Glutamatergic neuron (in vitro differentiated cells): ENCODE data around the gene ANGPTL2. TPM values are rescaled to one million over a fixed set of nuclear protein-coding genes. Genes with fewer than 3 reads are reported as not detected.
"Not testable (repeated sequence)": the region's sequence is repeated elsewhere in the genome, so short reads cannot be mapped to it uniquely, and the experiment has no call there.

Source experiments
- DNase-seq: peaks from one replicate; pipeline ENCODE4 v3.0.0; 2022
- H3K27ac Mint-ChIP-seq: one replicate; pipeline ENCODE4 v1.8.0; 2020; ENCODE audit warnings: mild to moderate bottlenecking, mixed read lengths, inconsistent platforms; ENCODE audit not compliant: unreplicated experiment
- H3K27me3 Mint-ChIP-seq: one replicate; pipeline ENCODE4 v1.8.0; 2020; ENCODE audit warnings: mild to moderate bottlenecking, moderate library complexity, mixed read lengths, inconsistent platforms; ENCODE audit not compliant: unreplicated experiment
- H3K36me3 Mint-ChIP-seq: one replicate; pipeline ENCODE4 v1.8.0; 2020; ENCODE audit warnings: mild to moderate bottlenecking, mixed read lengths, inconsistent platforms; ENCODE audit not compliant: unreplicated experiment
- H3K4me1 Mint-ChIP-seq: one replicate; pipeline ENCODE4 v1.8.0; 2020; ENCODE audit warnings: mild to moderate bottlenecking, low read depth, mixed read lengths, inconsistent platforms; ENCODE audit not compliant: unreplicated experiment
- H3K4me3 Mint-ChIP-seq: one replicate; pipeline ENCODE4 v1.8.0; 2020; ENCODE audit warnings: mild to moderate bottlenecking, mixed read lengths, inconsistent platforms; ENCODE audit not compliant: unreplicated experiment
- H3K9me3 Mint-ChIP-seq: one replicate; pipeline ENCODE4 v1.8.0; 2020; ENCODE audit warnings: mild to moderate bottlenecking, moderate library complexity, mixed read lengths, inconsistent platforms; ENCODE audit not compliant: unreplicated experiment
- CTCF ChIP-seq: fragments of 200-600 bp; sonication (generic); IDR thresholded peaks from one replicate; pipeline ENCODE4 v1.5.0; 2021; ENCODE audit not compliant: partially characterized antibody, unreplicated experiment
- long read RNA-seq: library from polyadenylated mRNA; unstranded; transcript quantifications from one replicate; pipeline ENCODE4 v2.0.0, GENCODE V29; 2020; ENCODE audit not compliant: unreplicated experiment
- total RNA-seq: library from RNA; stranded (reverse); fragmentation: NEBNext Ultra II Directional; extraction: Animal tissue kit (Norgen Biotek cat#: 25700); gene quantifications from one replicate; pipeline ENCODE4 v1.2.1, GENCODE V29; 2021; ENCODE audit not compliant: unreplicated experiment

Gene ANGPTL2
- total RNA-seq, result 55.5 TPM
- long read RNA-seq, transcript ANGPTL2-202 (5 exons, 3,707 nt), result major isoform, 8 of 10 reads
- long read RNA-seq, partial matches to known transcripts, result 0 of 10 reads
- long read RNA-seq, other reads (novel, unspliced or antisense), result 2 of 10 reads

GRCh38 chr9:127122176-127123063 is at the start of gene ANGPTL2:
Gene ANGPTL2 (minus strand): TSS chr9:127122635. CDS start chr9:127108731, 13,904 bp downstream.
- Mint-ChIP-seq H3K4me1 (peaks cover 46% of the 10 kb centered on the region), H3K4me3 (peak within 1 kb of the TSS; percentile 87), H3K36me3 (no peaks in the 10 kb centered on the region), H3K27ac (peak within 1 kb of the TSS; percentile 92), H3K9me3 (peaks cover 10% of the 10 kb centered on the region), H3K27me3 (peaks cover 4% of the 10 kb centered on the region)
- TF ChIP-seq CTCF, result no peak
- peak; percentile 87 for DNase-seq

- not testable (repeated sequence) for H3K27me3 Mint-ChIP-seq, H3K36me3 Mint-ChIP-seq, H3K27ac Mint-ChIP-seq, H3K4me1 Mint-ChIP-seq, H3K4me3 Mint-ChIP-seq, H3K9me3 Mint-ChIP-seq, DNase-seq
Measured at GRCh38 chr9:127171348-127171747, 48.9 kb upstream of the ANGPTL2 start.

GRCh38 chr9:127170652-127171051 is 48.2 kb upstream of the ANGPTL2 start:
- Mint-ChIP-seq H3K9me3 (no peaks in the 10 kb centered on the region), H3K4me1 (no peaks in the 10 kb centered on the region), H3K4me3 (no peak overlapping the region), H3K27me3 (no peaks in the 10 kb centered on the region), H3K36me3 (no peaks in the 10 kb centered on the region), H3K27ac (no peak overlapping the region)
- no peak for DNase-seq
- TF ChIP-seq CTCF, result no peak

- no peak for TF ChIP-seq CTCF
- no peak for DNase-seq
- Mint-ChIP-seq H3K27me3 (no peaks in the 10 kb centered on the region), H3K9me3 (no peaks in the 10 kb centered on the region), H3K4me1 (no peaks in the 10 kb centered on the region), H3K4me3 (no peak overlapping the region), H3K27ac (no peak overlapping the region), H3K36me3 (no peaks in the 10 kb centered on the region)
Measured at GRCh38 chr9:127170103-127170502, 47.7 kb upstream of the ANGPTL2 start.

- TF ChIP-seq CTCF, result no peak
- H3K4me1 Mint-ChIP-seq, result no peaks in the 10 kb centered on the region
- H3K9me3 Mint-ChIP-seq, result no peaks in the 10 kb centered on the region
- no peak overlapping the region for H3K4me3 Mint-ChIP-seq
- H3K27me3 Mint-ChIP-seq, result no peaks in the 10 kb centered on the region
- DNase-seq, result no peak
- no peaks in the 10 kb centered on the region for H3K36me3 Mint-ChIP-seq
- H3K27ac Mint-ChIP-seq, result no peak overlapping the region
Measured at GRCh38 chr9:127169575-127169883, 47.1 kb upstream of the ANGPTL2 start.
